Measurements from ENCODE around the gene FANCG.

FANCG gene

DNA sequence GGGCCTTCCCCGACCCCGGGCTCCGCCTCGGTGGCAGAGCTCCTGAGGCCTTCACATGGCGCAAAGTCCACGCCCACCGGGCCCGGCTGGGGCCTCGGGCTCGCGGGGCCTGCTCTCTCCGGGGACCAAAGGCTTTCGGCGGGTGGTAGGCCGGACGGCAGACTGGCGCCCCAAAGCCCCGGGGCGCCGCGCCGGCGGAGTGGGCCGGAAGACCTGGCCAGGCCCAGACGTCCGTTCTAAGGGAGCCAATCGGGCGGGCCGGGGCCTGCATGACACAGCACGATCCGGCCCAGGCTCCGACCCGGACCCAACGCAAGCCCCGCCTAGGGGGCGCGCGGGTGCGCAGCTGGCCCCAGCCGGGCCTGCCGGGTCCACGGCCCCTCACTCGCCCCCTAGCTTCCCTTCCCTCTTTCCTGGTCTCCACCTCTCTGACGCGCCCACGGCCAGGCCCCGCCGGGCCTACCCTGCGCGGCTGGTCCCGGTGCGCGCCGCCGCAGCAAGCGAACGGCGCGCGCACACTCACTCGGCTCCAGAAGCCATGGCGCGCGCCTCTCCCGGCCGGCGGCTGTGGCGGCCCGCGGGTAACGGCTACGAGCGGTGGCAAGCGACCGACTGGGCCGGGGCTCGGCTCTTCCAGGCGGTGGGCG lies 7.8 kb downstream of the FANCG start:
- TF ChIP-seq FOXM1 (IDR thresholded peaks at IDR 0.05; ENCODE audit: borderline replicate concordance, low read depth): no peak
- TF ChIP-seq CEBPB (IDR thresholded peaks at IDR 0.05): no peak
- no peak for TF ChIP-seq CREB1 (IDR thresholded peaks at IDR 0.05; ENCODE audit: low read depth)
- TF ChIP-seq TEAD4 (IDR thresholded peaks at IDR 0.05): no peak
- TF ChIP-seq, protein P1, sequence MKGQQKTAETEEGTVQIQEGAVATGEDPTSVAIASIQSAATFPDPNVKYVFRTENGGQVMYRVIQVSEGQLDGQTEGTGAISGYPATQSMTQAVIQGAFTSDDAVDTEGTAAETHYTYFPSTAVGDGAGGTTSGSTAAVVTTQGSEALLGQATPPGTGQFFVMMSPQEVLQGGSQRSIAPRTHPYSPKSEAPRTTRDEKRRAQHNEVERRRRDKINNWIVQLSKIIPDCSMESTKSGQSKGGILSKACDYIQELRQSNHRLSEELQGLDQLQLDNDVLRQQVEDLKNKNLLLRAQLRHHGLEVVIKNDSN (IDR thresholded peaks at IDR 0.05): no peak
- TF ChIP-seq ZBTB7A (IDR thresholded peaks at IDR 0.05; ENCODE audit: low read depth): no peak; the same call in 1 of the 2 replicates
- TF ChIP-seq YY1 (IDR thresholded peaks at IDR 0.05; ENCODE audit: low read depth): no peak; the same call in 1 of the 2 replicates
- peak; percentile 20; the same call in 1 of the 2 replicates for TF ChIP-seq TAF1 (IDR thresholded peaks at IDR 0.05; ENCODE audit: low read depth)
- no peak for TF ChIP-seq NFIC (IDR thresholded peaks at IDR 0.05)

- TF ChIP-seq TAF1 (IDR thresholded peaks at IDR 0.05; ENCODE audit: low read depth) (no peak), TEAD4 (IDR thresholded peaks at IDR 0.05) (no peak), ZBTB7A (IDR thresholded peaks at IDR 0.05; ENCODE audit: low read depth) (no peak), TCF12 (IDR thresholded peaks at IDR 0.05; ENCODE audit: low read depth) (no peak), CEBPB (IDR thresholded peaks at IDR 0.05) (no peak), CREB1 (IDR thresholded peaks at IDR 0.05; ENCODE audit: low read depth) (no peak), RAD21 (IDR thresholded peaks at IDR 0.05; ENCODE audit: low read depth) (no peak), EP300 (IDR thresholded peaks at IDR 0.05; ENCODE audit: borderline replicate concordance) (no peak), NFIC (IDR thresholded peaks at IDR 0.05) (no peak), YY1 (IDR thresholded peaks at IDR 0.05; ENCODE audit: low read depth) (no peak), FOXM1 (IDR thresholded peaks at IDR 0.05; ENCODE audit: borderline replicate concordance, low read depth) (no peak)
- TF ChIP-seq, protein P1 (IDR thresholded peaks at IDR 0.05): no peak
- TF ChIP-seq, protein P2, sequence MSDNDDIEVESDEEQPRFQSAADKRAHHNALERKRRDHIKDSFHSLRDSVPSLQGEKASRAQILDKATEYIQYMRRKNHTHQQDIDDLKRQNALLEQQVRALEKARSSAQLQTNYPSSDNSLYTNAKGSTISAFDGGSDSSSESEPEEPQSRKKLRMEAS (IDR thresholded peaks at IDR 0.05): no peak
- TF ChIP-seq, protein P3, sequence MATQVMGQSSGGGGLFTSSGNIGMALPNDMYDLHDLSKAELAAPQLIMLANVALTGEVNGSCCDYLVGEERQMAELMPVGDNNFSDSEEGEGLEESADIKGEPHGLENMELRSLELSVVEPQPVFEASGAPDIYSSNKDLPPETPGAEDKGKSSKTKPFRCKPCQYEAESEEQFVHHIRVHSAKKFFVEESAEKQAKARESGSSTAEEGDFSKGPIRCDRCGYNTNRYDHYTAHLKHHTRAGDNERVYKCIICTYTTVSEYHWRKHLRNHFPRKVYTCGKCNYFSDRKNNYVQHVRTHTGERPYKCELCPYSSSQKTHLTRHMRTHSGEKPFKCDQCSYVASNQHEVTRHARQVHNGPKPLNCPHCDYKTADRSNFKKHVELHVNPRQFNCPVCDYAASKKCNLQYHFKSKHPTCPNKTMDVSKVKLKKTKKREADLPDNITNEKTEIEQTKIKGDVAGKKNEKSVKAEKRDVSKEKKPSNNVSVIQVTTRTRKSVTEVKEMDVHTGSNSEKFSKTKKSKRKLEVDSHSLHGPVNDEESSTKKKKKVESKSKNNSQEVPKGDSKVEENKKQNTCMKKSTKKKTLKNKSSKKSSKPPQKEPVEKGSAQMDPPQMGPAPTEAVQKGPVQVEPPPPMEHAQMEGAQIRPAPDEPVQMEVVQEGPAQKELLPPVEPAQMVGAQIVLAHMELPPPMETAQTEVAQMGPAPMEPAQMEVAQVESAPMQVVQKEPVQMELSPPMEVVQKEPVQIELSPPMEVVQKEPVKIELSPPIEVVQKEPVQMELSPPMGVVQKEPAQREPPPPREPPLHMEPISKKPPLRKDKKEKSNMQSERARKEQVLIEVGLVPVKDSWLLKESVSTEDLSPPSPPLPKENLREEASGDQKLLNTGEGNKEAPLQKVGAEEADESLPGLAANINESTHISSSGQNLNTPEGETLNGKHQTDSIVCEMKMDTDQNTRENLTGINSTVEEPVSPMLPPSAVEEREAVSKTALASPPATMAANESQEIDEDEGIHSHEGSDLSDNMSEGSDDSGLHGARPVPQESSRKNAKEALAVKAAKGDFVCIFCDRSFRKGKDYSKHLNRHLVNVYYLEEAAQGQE (IDR thresholded peaks at IDR 0.05; ENCODE audit: low read depth): no peak
Observed at GRCh38 chr9:35070823-35071813, 8.6 kb downstream of the FANCG start.

GRCh38 chr9:35069020-35069419 lies 10.7 kb downstream of the FANCG start:
- no peak for TF ChIP-seq CEBPB (IDR thresholded peaks at IDR 0.05)
- no peak for TF ChIP-seq ZBTB7A (IDR thresholded peaks at IDR 0.05; ENCODE audit: low read depth)
- TF ChIP-seq NFIC (IDR thresholded peaks at IDR 0.05): no peak
- TF ChIP-seq TCF12 (IDR thresholded peaks at IDR 0.05; ENCODE audit: low read depth): no peak
- no peak for TF ChIP-seq EP300 (IDR thresholded peaks at IDR 0.05; ENCODE audit: borderline replicate concordance)
- TF ChIP-seq FOXM1 (IDR thresholded peaks at IDR 0.05; ENCODE audit: borderline replicate concordance, low read depth): no peak
- no peak for TF ChIP-seq EGR1 (IDR thresholded peaks at IDR 0.05)
- no peak for TF ChIP-seq CREB1 (IDR thresholded peaks at IDR 0.05; ENCODE audit: low read depth)
- TF ChIP-seq TAF1 (IDR thresholded peaks at IDR 0.05; ENCODE audit: low read depth): no peak
- TF ChIP-seq, protein P1 (IDR thresholded peaks at IDR 0.05): no peak

DNA sequence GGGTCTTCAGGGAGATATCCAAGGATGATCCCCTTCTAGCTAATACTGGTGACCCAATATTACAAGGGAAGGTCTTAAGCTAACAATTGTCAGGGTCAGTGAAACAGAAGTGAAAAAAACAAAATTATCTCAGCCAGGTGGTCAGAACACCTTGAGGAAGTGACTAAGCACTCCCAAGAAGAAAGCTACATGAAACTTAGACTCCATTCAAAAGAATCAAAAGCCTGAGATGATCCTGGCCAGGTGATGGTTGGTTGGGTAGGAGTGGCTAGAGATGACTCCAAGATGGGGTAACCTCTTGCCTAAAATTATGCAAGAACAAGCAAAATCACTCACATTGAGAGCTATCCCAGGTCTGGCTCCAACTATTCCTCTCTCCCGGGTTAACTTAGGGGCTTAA lies 12.7 kb downstream of the FANCG start:
- TF ChIP-seq NFIC (IDR thresholded peaks at IDR 0.05): no peak
- TF ChIP-seq, protein P1 (IDR thresholded peaks at IDR 0.05): no peak
- TF ChIP-seq YY1 (IDR thresholded peaks at IDR 0.05; ENCODE audit: low read depth): no peak
- TF ChIP-seq TCF12 (IDR thresholded peaks at IDR 0.05; ENCODE audit: low read depth): no peak
- TF ChIP-seq ZBTB7A (IDR thresholded peaks at IDR 0.05; ENCODE audit: low read depth): no peak
- TF ChIP-seq, protein P2 (IDR thresholded peaks at IDR 0.05): no peak
- TF ChIP-seq TEAD4 (IDR thresholded peaks at IDR 0.05): no peak
- TF ChIP-seq, protein P3 (IDR thresholded peaks at IDR 0.05; ENCODE audit: low read depth): no peak
- TF ChIP-seq TAF1 (IDR thresholded peaks at IDR 0.05; ENCODE audit: low read depth): no peak
- TF ChIP-seq FOXM1 (IDR thresholded peaks at IDR 0.05; ENCODE audit: borderline replicate concordance, low read depth): no peak
- no peak for TF ChIP-seq EP300 (IDR thresholded peaks at IDR 0.05; ENCODE audit: borderline replicate concordance)
- no peak for TF ChIP-seq CEBPB (IDR thresholded peaks at IDR 0.05)
- no peak for TF ChIP-seq RAD21 (IDR thresholded peaks at IDR 0.05; ENCODE audit: low read depth)
